Measurements from ENCODE around the gene GGTA1.

Gene GGTA1

GRCh38 chr9:121455527-121456239 is 44.0 kb downstream of the GGTA1 start:
- no peak overlapping the region for H3K27ac ChIP-seq (ENCODE audit: low read depth, low read length)
- H2AFZ ChIP-seq (ENCODE audit: low read depth, low read length, severe bottlenecking), result no peak overlapping the region
- no peak overlapping the region for H3K9ac ChIP-seq (ENCODE audit: low read length)

DNA sequence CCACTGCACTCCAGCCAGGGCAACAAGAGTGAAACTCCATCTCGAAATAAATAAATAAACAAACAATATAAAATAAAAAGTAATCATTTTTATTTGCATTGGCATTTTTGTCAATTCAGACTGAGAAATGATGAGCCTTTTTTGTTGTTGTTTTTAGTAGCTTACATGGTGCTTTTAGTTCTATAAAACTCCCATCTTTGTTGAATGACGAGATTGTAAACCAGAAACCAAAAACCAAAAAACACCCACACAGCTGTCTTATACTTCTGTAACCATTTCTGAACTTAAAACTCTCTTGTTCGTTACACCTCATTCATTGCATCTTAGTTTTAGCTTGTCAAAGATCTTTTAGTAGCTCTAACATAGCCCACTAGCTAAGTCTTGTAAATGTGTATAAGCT is 44.7 kb downstream of the GGTA1 start:
- no peaks in the 10 kb centered on the region for H4K20me1 ChIP-seq (ENCODE audit: low read depth, low read length)
- no peaks in the 10 kb centered on the region for H3K9me3 ChIP-seq (ENCODE audit: insufficient read depth, low read length)
- TF ChIP-seq, protein P1, sequence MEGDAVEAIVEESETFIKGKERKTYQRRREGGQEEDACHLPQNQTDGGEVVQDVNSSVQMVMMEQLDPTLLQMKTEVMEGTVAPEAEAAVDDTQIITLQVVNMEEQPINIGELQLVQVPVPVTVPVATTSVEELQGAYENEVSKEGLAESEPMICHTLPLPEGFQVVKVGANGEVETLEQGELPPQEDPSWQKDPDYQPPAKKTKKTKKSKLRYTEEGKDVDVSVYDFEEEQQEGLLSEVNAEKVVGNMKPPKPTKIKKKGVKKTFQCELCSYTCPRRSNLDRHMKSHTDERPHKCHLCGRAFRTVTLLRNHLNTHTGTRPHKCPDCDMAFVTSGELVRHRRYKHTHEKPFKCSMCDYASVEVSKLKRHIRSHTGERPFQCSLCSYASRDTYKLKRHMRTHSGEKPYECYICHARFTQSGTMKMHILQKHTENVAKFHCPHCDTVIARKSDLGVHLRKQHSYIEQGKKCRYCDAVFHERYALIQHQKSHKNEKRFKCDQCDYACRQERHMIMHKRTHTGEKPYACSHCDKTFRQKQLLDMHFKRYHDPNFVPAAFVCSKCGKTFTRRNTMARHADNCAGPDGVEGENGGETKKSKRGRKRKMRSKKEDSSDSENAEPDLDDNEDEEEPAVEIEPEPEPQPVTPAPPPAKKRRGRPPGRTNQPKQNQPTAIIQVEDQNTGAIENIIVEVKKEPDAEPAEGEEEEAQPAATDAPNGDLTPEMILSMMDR (IDR thresholded peaks at IDR 0.05; ENCODE audit: insufficient read depth, low read length, poor library complexity, severe bottlenecking), result no peak
- TF ChIP-seq EZH2phosphoT487 (conservative IDR thresholded peaks at IDR 0.05; ENCODE audit: low read length), result no peak
- no peaks in the 10 kb centered on the region for H3F3A ChIP-seq (ENCODE audit: insufficient read depth)
- H3K4me3 ChIP-seq (ENCODE audit: insufficient read depth, low read length, poor library complexity, severe bottlenecking), result no peak overlapping the region
- H3K36me3 ChIP-seq (ENCODE audit: low read length), result no peaks in the 10 kb centered on the region
- no peak overlapping the region for H3K4me2 ChIP-seq (ENCODE audit: low read depth, low read length, poor library complexity, severe bottlenecking)
- H3K27ac ChIP-seq (ENCODE audit: low read depth, low read length), result no peak overlapping the region
- H3K9ac ChIP-seq (ENCODE audit: low read length), result no peak overlapping the region
- H3K9me2 ChIP-seq (replicated peaks; ENCODE audit: insufficient read depth, low read length), result no peaks in the 10 kb centered on the region
- no peak overlapping the region for H2AFZ ChIP-seq (ENCODE audit: low read depth, low read length, severe bottlenecking)
- H3K79me2 ChIP-seq (ENCODE audit: insufficient read depth, low read length), result no peaks in the 10 kb centered on the region
- H3K27me3 ChIP-seq (ENCODE audit: low read length), result no peaks in the 10 kb centered on the region

More at GRCh38 chr9:121455527-121456239, 44.0 kb downstream of the GGTA1 start:
- H3K4me2 ChIP-seq (ENCODE audit: low read depth, low read length, poor library complexity, severe bottlenecking), result no peak overlapping the region
- no peaks in the 10 kb centered on the region for H3K79me2 ChIP-seq (ENCODE audit: insufficient read depth, low read length)
- H3K36me3 ChIP-seq (ENCODE audit: low read length), result no peaks in the 10 kb centered on the region
- no peaks in the 10 kb centered on the region for H3K9me2 ChIP-seq (replicated peaks; ENCODE audit: insufficient read depth, low read length)
- H3F3A ChIP-seq (ENCODE audit: insufficient read depth), result no peaks in the 10 kb centered on the region
- no peak overlapping the region for H3K4me3 ChIP-seq (ENCODE audit: insufficient read depth, low read length, poor library complexity, severe bottlenecking)
- no peaks in the 10 kb centered on the region for H4K20me1 ChIP-seq (ENCODE audit: low read depth, low read length)
- H3K9me3 ChIP-seq (ENCODE audit: insufficient read depth, low read length), result no peaks in the 10 kb centered on the region
- H3K27me3 ChIP-seq (ENCODE audit: low read length), result no peaks in the 10 kb centered on the region
- TF ChIP-seq, protein P1 (IDR thresholded peaks at IDR 0.05; ENCODE audit: insufficient read depth, low read length, poor library complexity, severe bottlenecking), result no peak
- no peak for TF ChIP-seq EZH2phosphoT487 (conservative IDR thresholded peaks at IDR 0.05; ENCODE audit: low read length)

DNA sequence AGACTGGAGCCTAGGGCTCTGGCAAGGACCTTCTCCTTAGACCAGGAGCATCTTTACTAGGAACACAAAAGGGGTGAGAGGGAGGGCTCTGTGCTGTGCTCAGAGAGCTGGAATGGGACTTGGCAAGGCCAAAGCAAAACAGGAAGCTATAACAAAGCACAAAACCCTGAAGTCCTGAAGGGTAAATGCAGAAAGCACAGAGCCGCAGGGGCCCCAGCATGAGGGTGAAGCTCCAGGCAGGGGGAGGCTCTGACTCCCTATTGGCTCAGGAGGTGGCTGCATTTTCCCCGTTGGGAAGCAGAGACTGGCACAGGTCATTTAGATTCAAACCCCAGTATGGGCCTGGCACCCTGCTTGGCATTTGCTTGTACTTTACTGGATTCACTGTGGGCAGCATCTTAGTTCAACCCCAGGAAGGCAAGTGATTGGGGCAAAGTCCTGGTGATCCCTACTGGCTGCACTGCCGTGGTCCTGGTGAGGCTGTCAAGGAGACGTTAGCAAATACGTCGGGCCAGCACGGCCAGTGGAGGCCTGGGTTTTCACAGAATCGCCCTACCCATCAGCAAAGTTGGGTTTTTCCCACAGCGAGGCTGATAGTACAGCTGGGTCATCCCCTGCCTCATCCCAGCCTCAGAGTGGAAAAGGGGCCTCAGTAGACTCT is 46.3 kb downstream of the GGTA1 start:
- Histone ChIP-seq H3K4me2 (ENCODE audit: low read depth, low read length, poor library complexity, severe bottlenecking) (no peak overlapping the region), H3K79me2 (ENCODE audit: insufficient read depth, low read length) (no peaks in the 10 kb centered on the region), H4K20me1 (ENCODE audit: low read depth, low read length) (no peaks in the 10 kb centered on the region), H3K4me3 (ENCODE audit: insufficient read depth, low read length, poor library complexity, severe bottlenecking) (no peak overlapping the region), H3K9me3 (ENCODE audit: insufficient read depth, low read length) (no peaks in the 10 kb centered on the region), H3K36me3 (ENCODE audit: low read length) (no peaks in the 10 kb centered on the region), H2AFZ (ENCODE audit: low read depth, low read length, severe bottlenecking) (no peak overlapping the region), H3K9ac (ENCODE audit: low read length) (no peak overlapping the region), H3F3A (ENCODE audit: insufficient read depth) (no peaks in the 10 kb centered on the region), H3K27ac (ENCODE audit: low read depth, low read length) (no peak overlapping the region), H3K9me2 (replicated peaks; ENCODE audit: insufficient read depth, low read length) (no peaks in the 10 kb centered on the region), H3K27me3 (ENCODE audit: low read length) (no peaks in the 10 kb centered on the region)
- TF ChIP-seq, protein P1 (IDR thresholded peaks at IDR 0.05; ENCODE audit: insufficient read depth, low read length, poor library complexity, severe bottlenecking), result no peak
- no peak for TF ChIP-seq EZH2phosphoT487 (conservative IDR thresholded peaks at IDR 0.05; ENCODE audit: low read length)
